Suprapubic skin (tissue), 4 donors: ENCODE measurements around the gene CALR. TPM values are rescaled to one million over a fixed set of nuclear protein-coding genes. Genes with fewer than 3 reads are reported as not detected.

ENCODE experiments used
- DNase-seq, 2 donors: peaks; one replicate each; pipeline ENCODE4 v3.0.0-alpha.2; 2019; ENCODE audit warnings: low spot score in 2 of 2
- H3K27ac ChIP-seq: fragments of 200-600 bp; sonication (generic); one replicate; pipeline ENCODE4 v1.5.1; 2019
- H3K27me3 ChIP-seq: fragments of 200-600 bp; sonication (generic); one replicate; pipeline ENCODE4 v1.5.1; 2019
- H3K36me3 ChIP-seq: fragments of 200-600 bp; sonication (generic); one replicate; pipeline ENCODE4 v1.5.1; 2019
- H3K4me1 ChIP-seq: fragments of 200-600 bp; sonication (generic); one replicate; pipeline ENCODE4 v1.5.1; 2019
- H3K4me3 ChIP-seq: fragments of 200-600 bp; sonication (generic); one replicate; pipeline ENCODE4 v1.5.1; 2019; ENCODE audit warnings: mild to moderate bottlenecking
- H3K9me3 ChIP-seq: fragments of 200-600 bp; sonication (generic); one replicate; pipeline ENCODE4 v1.5.1; 2019
- CTCF ChIP-seq, 2 donors: fragments of 200-600 bp in 1 of 2; fragments of 450-650 bp in 1 of 2; sonication (generic) in 1 of 2; IDR thresholded peaks; one replicate each; pipeline ENCODE4 v1.5.1; 2016 to 2019; ENCODE audit warnings: antibody characterized with exemption in 2 of 2, mild to moderate bottlenecking in 1 of 2, moderate library complexity in 1 of 2
- EP300 ChIP-seq: sonication (generic); formaldehyde crosslinking; IDR thresholded peaks from one replicate; pipeline ENCODE4 v1.6.1; 2017; ENCODE audit warnings: antibody characterized with exemption
- POLR2A ChIP-seq, 2 donors: fragments of 450-650 bp; IDR thresholded peaks; one replicate each; pipeline ENCODE4 v1.6.1; 2017; ENCODE audit warnings: antibody characterized with exemption in 2 of 2, mild to moderate bottlenecking in 2 of 2, moderate library complexity in 2 of 2
- POLR2AphosphoS5 ChIP-seq, 3 donors: sonication (generic); formaldehyde crosslinking; IDR thresholded peaks; one replicate each; pipeline ENCODE4 v1.6.1; 2017; ENCODE audit warnings: antibody characterized with exemption in 3 of 3
- WGBS: methylation state at CpG from one replicate; pipeline ENCODE4 v1.1.5; 2018; 5-methylcytosine and 5-hydroxymethylcytosine counted together
- total RNA-seq, 4 donors: library from RNA; depleted of rRNA; stranded (reverse); fragments of >200 nt; gene quantifications; one replicate each; pipeline ENCODE4 v1.1.0, GENCODE V29; 2016

CALR gene
- total RNA-seq, 4 donors from 2014 or later = 131 to 285 (median 237) TPM

GRCh38 chr19:12930002-12930645 lies 8.3 kb upstream of the CALR start:
- 89% methylated on average over 18 of the region's 19 CpGs for WGBS
- no peak overlapping the region for H3K27ac ChIP-seq
- H3K36me3 ChIP-seq = peaks cover 55% of the 10 kb centered on the region
- DNase-seq = no peak
- H3K27me3 ChIP-seq = no peaks in the 10 kb centered on the region
- H3K9me3 ChIP-seq = no peaks in the 10 kb centered on the region
- no peak overlapping the region for H3K4me3 ChIP-seq
- peaks cover 17% of the 10 kb centered on the region for H3K4me1 ChIP-seq
- TF ChIP-seq CTCF (IDR thresholded peaks at IDR 0.05) (no peak), POLR2A (IDR thresholded peaks at IDR 0.05) (no peak), EP300 (no peak), POLR2AphosphoS5 (IDR thresholded peaks at IDR 0.05) (no peak)

GRCh38 chr19:12932392-12933286 lies 5.8 kb upstream of the CALR start:
- H3K36me3 ChIP-seq = peaks cover 30% of the 10 kb centered on the region
- H3K9me3 ChIP-seq = no peaks in the 10 kb centered on the region
- H3K4me3 ChIP-seq = peak overlapping the region; percentile 84
- H3K4me1 ChIP-seq = peaks cover 25% of the 10 kb centered on the region
- 31% methylated on average over 15 of the region's 16 CpGs for WGBS
- H3K27me3 ChIP-seq = no peaks in the 10 kb centered on the region
- peak overlapping the region; percentile 77 for H3K27ac ChIP-seq
- no peak for DNase-seq
- TF ChIP-seq POLR2A (IDR thresholded peaks at IDR 0.05) = no peak
- no peak for TF ChIP-seq CTCF (IDR thresholded peaks at IDR 0.05)
- TF ChIP-seq POLR2AphosphoS5 (IDR thresholded peaks at IDR 0.05) = no peak
- no peak for TF ChIP-seq EP300

DNA sequence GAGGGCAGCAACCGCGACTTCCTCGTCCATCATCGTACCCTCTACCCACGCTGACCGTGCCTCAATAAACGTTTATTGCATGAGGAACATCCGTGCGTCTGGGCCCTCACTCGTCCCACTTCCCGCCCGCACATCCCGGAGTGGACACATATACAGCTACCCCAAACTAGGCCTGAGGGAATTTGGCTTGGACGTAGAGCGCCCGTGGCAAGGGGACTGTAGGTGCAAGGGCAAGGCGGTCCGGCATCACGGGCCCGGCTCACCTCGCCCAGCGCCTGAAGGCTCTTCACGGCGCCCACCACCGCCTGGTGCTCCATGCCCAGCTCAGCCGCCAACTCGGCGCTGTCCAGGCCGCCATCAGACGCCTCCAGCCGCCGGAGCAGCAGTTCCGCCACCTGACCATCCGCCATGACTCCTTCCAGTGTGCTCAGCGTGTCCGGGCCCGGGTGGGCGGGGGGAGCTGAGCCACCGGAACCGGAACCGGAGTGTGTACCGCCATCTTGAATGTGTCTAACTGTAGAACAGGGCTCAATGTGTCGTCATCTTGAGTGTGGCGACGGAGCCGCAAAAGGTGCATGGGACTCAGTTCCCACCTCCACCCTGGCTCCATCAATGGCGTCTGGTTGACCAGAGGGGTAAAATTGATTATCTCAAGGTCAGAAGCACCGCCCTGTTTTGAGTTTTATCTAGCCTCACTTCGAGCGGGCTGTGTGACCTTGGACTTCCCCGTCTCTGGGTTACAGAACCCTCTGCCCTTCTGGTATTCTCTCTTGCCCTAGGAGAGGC lies 4.9 kb upstream of the CALR start, which contains the start of gene FARSA:
Gene FARSA (minus strand): TSS at position 425 of the 786 bp plus-strand sequence. CDS start 15 bp downstream, at position 410.
- Histone ChIP-seq H3K4me3 (peak within 1 kb of the TSS; percentile 84), H3K9me3 (no peaks in the 10 kb centered on the region), H3K4me1 (peaks cover 31% of the 10 kb centered on the region), H3K27ac (peak within 1 kb of the TSS; percentile 77), H3K27me3 (no peaks in the 10 kb centered on the region), H3K36me3 (peaks cover 22% of the 10 kb centered on the region)
- peak; percentile 96 to 97 for DNase-seq
- WGBS = 6% methylated on average over 24 of the region's 51 CpGs
- no peak for TF ChIP-seq POLR2A (IDR thresholded peaks at IDR 0.05)
- TF ChIP-seq EP300 = no peak
- peak; percentile 10 to 99 (median 89) for TF ChIP-seq POLR2AphosphoS5 (IDR thresholded peaks at IDR 0.05)

- H3K9me3 ChIP-seq = no peaks in the 10 kb centered on the region
- 91% methylated on average over 10 of the region's 10 CpGs for WGBS
Observed at GRCh38 chr19:12935071-12935470, 3.3 kb upstream of the CALR start.

More at GRCh38 chr19:12935071-12935470, 3.3 kb upstream of the CALR start:
- Histone ChIP-seq H3K4me3 (no peak overlapping the region), H3K27ac (no peak overlapping the region), H3K36me3 (peaks cover 10% of the 10 kb centered on the region), H3K27me3 (no peaks in the 10 kb centered on the region), H3K4me1 (peaks cover 43% of the 10 kb centered on the region)
- TF ChIP-seq CTCF (IDR thresholded peaks at IDR 0.05) (no peak), POLR2A (IDR thresholded peaks at IDR 0.05) (no peak), POLR2AphosphoS5 (IDR thresholded peaks at IDR 0.05) (no peak)
- no peak for DNase-seq
